ENCODE measurements around the gene OR10V1. TPM values are rescaled to one million over a fixed set of nuclear protein-coding genes. Genes with fewer than 3 reads are reported as not detected.

Gene OR10V1
- total and polyA plus RNA-seq, 8 donors = not detected

GRCh38 chr11:59754494-59754858, 40.8 kb upstream of the OR10V1 start:
- ATAC-seq = peak in 2 of 4 donors; percentile 17 to 24
- H3K36me3 ChIP-seq = no peaks in the 10 kb centered on the region
- WGBS, 2 donors = 0% methylated on average over 20 of the region's 20 CpGs
- peak in 2 of 6 donors; percentile 31 to 62 for DNase-seq
- TF ChIP-seq, protein P1, sequence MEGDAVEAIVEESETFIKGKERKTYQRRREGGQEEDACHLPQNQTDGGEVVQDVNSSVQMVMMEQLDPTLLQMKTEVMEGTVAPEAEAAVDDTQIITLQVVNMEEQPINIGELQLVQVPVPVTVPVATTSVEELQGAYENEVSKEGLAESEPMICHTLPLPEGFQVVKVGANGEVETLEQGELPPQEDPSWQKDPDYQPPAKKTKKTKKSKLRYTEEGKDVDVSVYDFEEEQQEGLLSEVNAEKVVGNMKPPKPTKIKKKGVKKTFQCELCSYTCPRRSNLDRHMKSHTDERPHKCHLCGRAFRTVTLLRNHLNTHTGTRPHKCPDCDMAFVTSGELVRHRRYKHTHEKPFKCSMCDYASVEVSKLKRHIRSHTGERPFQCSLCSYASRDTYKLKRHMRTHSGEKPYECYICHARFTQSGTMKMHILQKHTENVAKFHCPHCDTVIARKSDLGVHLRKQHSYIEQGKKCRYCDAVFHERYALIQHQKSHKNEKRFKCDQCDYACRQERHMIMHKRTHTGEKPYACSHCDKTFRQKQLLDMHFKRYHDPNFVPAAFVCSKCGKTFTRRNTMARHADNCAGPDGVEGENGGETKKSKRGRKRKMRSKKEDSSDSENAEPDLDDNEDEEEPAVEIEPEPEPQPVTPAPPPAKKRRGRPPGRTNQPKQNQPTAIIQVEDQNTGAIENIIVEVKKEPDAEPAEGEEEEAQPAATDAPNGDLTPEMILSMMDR (IDR thresholded peaks at IDR 0.05) = no peak
- FAIRE-seq = no peak
- peak overlapping the region; percentile 91 to 96 (median 94) for H3K27ac ChIP-seq
- H3K9me3 ChIP-seq = no peaks in the 10 kb centered on the region
- peak overlapping the region; percentile 66 to 94 (median 91) for H3K4me3 ChIP-seq
- H3K4me1 ChIP-seq = peaks cover 0 to 15% (median 7%) of the 10 kb centered on the region in 3 donors
- intact Hi-C loops (cut with DNase I) = loop anchor here in 2 of 3 donors (5.0 kb wide), 1 partner anchor 48 kb away; no protein-coding TSS in a partner anchor
- H3K27me3 ChIP-seq = no peaks in the 10 kb centered on the region

- intact Hi-C loops (cut with DNase I) = loop anchor here in 2 of 3 donors (5.0 kb wide), 1 partner anchor 48 kb away; no protein-coding TSS in a partner anchor
- 23 to 24% methylated on average over 47 of the region's 47 CpGs for WGBS, 2 donors
- H3K27ac ChIP-seq = peak overlapping the region; percentile 7 to 96 (median 93)
- FAIRE-seq = no peak
- peaks cover 0 to 15% (median 7%) of the 10 kb centered on the region in 3 donors for H3K4me1 ChIP-seq
- H3K4me3 ChIP-seq = peak overlapping the region; percentile 66 to 94 (median 91)
- peak; percentile 59 to 80 (median 70) for ATAC-seq
- peak; percentile 78 to 91 (median 86) for DNase-seq
- no peaks in the 10 kb centered on the region for H3K36me3 ChIP-seq
- H3K9me3 ChIP-seq = no peaks in the 10 kb centered on the region
- H3K27me3 ChIP-seq = no peaks in the 10 kb centered on the region
- TF ChIP-seq, protein P1 (IDR thresholded peaks at IDR 0.05) = peak; percentile 86 to 96 (median 90)
Observed at GRCh38 chr11:59753650-59754493, 40.2 kb upstream of the OR10V1 start.

DNA sequence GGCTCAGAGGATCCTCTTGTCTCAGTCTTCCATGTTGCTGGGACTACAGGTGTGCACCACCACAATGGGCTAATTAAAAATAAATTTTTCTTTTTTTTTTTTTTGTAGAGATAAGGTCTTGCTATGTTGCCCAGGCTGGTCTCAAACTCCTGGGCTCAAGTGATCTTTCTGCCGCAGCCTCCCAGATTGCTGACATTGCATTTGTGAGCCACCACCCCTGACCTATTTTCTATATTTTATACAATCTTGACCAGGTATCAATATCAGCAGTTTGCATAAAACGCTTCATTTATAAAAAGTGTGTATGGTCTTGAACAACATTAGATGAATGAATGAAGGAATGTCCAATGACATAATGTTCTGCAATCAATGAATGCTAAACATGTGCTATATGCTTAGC, 32.5 kb upstream of the OR10V1 start:
- TF ChIP-seq, protein P1 (IDR thresholded peaks at IDR 0.05) = no peak
- no peak for FAIRE-seq
- intact Hi-C loops (cut with DNase I) = no loop called here
- 65 to 76% methylated on average over 2 of the region's 2 CpGs for WGBS, 2 donors
- Histone ChIP-seq H3K27ac (no peak overlapping the region), H3K9me3 (no peaks in the 10 kb centered on the region), H3K4me3 (no peak overlapping the region), H3K4me1 (no peaks in the 10 kb centered on the region), H3K27me3 (peaks cover 0 to 3% (median 0%) of the 10 kb centered on the region in 4 donors), H3K36me3 (no peaks in the 10 kb centered on the region)
- no peak for DNase-seq
- ATAC-seq = no peak

GRCh38 chr11:59730896-59731565, 17.4 kb upstream of the OR10V1 start:
- no peaks in the 10 kb centered on the region for H3K4me1 ChIP-seq
- 51 to 55% methylated on average over 2 of the region's 2 CpGs for WGBS, 2 donors
- H3K27ac ChIP-seq = no peak overlapping the region
- no peaks in the 10 kb centered on the region for H3K9me3 ChIP-seq
- no peak overlapping the region for H3K4me3 ChIP-seq
- TF ChIP-seq, protein P1 (IDR thresholded peaks at IDR 0.05) = no peak
- no peak for DNase-seq
- intact Hi-C loops (cut with DNase I) = no loop called here
- H3K27me3 ChIP-seq = no peaks in the 10 kb centered on the region
- FAIRE-seq = no peak
- H3K36me3 ChIP-seq = no peaks in the 10 kb centered on the region
- no peak for ATAC-seq

Data from pancreas (tissue), 10 donors.